ENCODE results near the gene SOWAHC. TPM values are rescaled to one million over a fixed set of nuclear protein-coding genes. Genes with fewer than 3 reads are reported as not detected.

SOWAHC gene
- total RNA-seq, 1 experiment from 2014 or later: 21.4 TPM

DNA sequence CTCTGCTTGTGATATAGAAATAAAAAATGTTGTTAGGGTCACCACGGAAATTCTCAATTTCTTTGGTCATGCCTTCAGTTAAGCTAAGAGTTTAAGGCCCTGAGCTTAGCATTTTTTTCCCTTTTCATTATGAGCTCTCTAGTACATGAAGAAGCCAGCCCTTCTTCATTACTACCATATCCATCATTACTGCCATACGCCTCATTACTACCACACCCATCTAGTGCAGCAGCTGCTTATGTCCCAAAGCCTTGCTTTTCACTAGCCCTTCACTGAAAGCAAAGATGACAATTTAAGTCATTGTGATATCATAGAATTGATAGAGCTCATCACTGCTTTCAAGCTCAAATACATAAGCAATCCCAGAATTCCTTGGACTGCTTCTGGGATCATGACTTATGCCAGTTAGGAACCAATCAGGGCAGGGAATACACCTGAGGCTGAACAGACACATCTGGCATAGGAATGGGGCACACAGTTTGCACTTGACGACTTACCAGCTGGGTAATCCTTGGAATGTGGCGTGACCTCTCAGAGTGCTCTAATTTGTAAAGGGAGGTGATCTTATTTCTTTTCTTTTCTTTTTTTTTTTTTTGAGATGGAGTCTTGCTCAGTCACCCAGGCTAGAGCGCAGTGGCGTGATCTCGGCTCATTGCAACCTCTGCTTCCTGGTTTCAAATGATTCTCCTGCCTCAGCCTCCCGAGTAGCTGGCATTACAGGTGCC lies 40.3 kb downstream of the SOWAHC start:
- Histone ChIP-seq H3K9me3 (no peaks in the 10 kb centered on the region), H3K4me1 (peaks cover 9% of the 10 kb centered on the region), H3K27me3 (replicated peaks; ENCODE audit: control insufficient read depth, insufficient read depth, low read length) (no peaks in the 10 kb centered on the region), H3K36me3 (ENCODE audit: control insufficient read depth, insufficient read depth, low read length) (no peaks in the 10 kb centered on the region), H3K4me3 (ENCODE audit: low read depth, low read length) (no peak overlapping the region)
- POLR2A ChIA-PET: interaction anchor here (1.2 kb wide), 1 partner anchor 109 kb away, joined by 8 read pairs; no protein-coding TSS in a partner anchor
- Mint-ChIP-seq H3K9me3 (ENCODE audit: unreplicated experiment) (no peaks in the 10 kb centered on the region), H3K36me3 (ENCODE audit: insufficient read depth, unreplicated experiment) (no peaks in the 10 kb centered on the region), H3K4me3 (ENCODE audit: unreplicated experiment) (no peak overlapping the region), H3K27me3 (ENCODE audit: insufficient read depth, unreplicated experiment) (no peaks in the 10 kb centered on the region), H3K27ac (ENCODE audit: unreplicated experiment) (no peak overlapping the region), H3K4me1 (ENCODE audit: low read depth, unreplicated experiment) (peaks cover 13% of the 10 kb centered on the region)
- intact Hi-C loops (cut with micrococcal nuclease; ENCODE audit: unreplicated experiment): no loop called here
- BruUV-seq (replicated peaks): no TSS peak
- TF ChIP-seq, protein P1, sequence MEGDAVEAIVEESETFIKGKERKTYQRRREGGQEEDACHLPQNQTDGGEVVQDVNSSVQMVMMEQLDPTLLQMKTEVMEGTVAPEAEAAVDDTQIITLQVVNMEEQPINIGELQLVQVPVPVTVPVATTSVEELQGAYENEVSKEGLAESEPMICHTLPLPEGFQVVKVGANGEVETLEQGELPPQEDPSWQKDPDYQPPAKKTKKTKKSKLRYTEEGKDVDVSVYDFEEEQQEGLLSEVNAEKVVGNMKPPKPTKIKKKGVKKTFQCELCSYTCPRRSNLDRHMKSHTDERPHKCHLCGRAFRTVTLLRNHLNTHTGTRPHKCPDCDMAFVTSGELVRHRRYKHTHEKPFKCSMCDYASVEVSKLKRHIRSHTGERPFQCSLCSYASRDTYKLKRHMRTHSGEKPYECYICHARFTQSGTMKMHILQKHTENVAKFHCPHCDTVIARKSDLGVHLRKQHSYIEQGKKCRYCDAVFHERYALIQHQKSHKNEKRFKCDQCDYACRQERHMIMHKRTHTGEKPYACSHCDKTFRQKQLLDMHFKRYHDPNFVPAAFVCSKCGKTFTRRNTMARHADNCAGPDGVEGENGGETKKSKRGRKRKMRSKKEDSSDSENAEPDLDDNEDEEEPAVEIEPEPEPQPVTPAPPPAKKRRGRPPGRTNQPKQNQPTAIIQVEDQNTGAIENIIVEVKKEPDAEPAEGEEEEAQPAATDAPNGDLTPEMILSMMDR (IDR thresholded peaks at IDR 0.05; ENCODE audit: insufficient read depth in 1 of 2, low read depth in 1 of 2, low read length in 1 of 2, severe bottlenecking in 1 of 2, unreplicated experiment in 1 of 2): no peak
- no peak for DNase-seq
- CTCF ChIA-PET: interaction anchor here (1.8 kb wide), 1 partner anchor 8 kb away, joined by 6 read pairs; no protein-coding TSS in a partner anchor

DNA sequence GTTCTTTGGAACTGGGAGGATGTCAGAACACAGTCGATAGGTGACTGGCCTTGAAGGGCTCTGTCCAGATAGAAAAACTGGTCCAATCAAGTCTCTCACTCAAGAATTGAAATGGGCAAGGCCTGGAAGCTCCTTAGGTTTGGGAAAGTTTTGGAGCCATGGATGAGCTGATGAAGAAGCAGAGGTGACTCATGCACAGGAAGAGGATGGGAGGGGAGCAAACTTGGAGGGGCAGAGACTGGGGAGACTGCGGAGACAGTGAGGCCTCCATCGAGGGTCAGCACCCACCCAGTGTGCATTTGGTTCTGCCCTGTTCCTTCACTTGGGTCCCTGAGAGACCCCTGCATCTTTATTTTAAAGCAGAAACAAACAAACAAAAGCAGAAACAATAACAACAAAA lies 41.1 kb downstream of the SOWAHC start:
- no peak for DNase-seq
- Mint-ChIP-seq H3K27ac (ENCODE audit: unreplicated experiment) (no peak overlapping the region), H3K4me1 (ENCODE audit: low read depth, unreplicated experiment) (peaks cover 10% of the 10 kb centered on the region), H3K9me3 (ENCODE audit: unreplicated experiment) (no peaks in the 10 kb centered on the region), H3K36me3 (ENCODE audit: insufficient read depth, unreplicated experiment) (no peaks in the 10 kb centered on the region), H3K27me3 (ENCODE audit: insufficient read depth, unreplicated experiment) (no peaks in the 10 kb centered on the region), H3K4me3 (ENCODE audit: unreplicated experiment) (no peak overlapping the region)
- intact Hi-C loops (cut with micrococcal nuclease; ENCODE audit: unreplicated experiment): no loop called here
- no peaks in the 10 kb centered on the region for H3K9me3 ChIP-seq
- H3K27me3 ChIP-seq (replicated peaks; ENCODE audit: control insufficient read depth, insufficient read depth, low read length): no peaks in the 10 kb centered on the region
- H3K4me1 ChIP-seq: peaks cover 9% of the 10 kb centered on the region
- TF ChIP-seq, protein P1 (IDR thresholded peaks at IDR 0.05; ENCODE audit: insufficient read depth in 1 of 2, low read depth in 1 of 2, low read length in 1 of 2, severe bottlenecking in 1 of 2, unreplicated experiment in 1 of 2): no peak
- no TSS peak for BruUV-seq (replicated peaks)
- ChIA-PET POLR2A (interaction anchor here (1.2 kb wide), 1 partner anchor 109 kb away, joined by 8 read pairs; no protein-coding TSS in a partner anchor), CTCF (interaction anchor here (0.6 kb wide), 1 partner anchor 13 kb away, joined by 4 read pairs; no protein-coding TSS in a partner anchor)
- H3K4me3 ChIP-seq (ENCODE audit: low read depth, low read length): no peak overlapping the region
- H3K36me3 ChIP-seq (ENCODE audit: control insufficient read depth, insufficient read depth, low read length): no peaks in the 10 kb centered on the region

DNA sequence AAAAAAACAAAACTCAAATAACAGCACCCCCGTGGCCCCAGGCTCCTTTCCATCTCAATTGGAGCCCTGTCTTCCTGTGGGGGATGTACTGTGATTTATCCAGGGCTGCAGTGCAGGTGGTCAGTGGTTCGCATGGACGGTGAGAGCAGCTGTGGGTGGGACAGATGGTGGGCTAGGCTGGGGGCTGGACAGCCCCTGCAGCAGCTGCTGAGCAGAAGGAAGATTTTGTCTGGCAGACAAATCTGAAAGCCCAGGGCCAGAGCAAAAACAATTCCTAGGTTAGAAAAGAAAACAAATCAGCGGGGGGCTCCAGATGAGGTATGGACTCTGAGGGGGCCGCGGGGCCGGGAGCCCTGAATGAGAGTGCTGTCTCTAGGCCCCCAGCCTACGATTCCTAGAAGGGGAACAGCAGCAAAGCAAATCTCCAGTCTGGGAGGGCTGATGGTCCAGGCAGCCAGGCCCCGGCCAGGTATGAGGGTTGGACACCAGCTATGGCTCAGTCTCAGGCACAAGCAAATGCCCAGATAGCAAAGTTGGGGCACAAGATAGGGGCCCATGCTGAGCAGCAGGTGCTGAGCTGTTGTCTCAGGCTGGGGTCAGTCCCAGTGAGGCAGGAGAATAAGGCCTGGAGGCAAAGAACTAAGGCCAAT lies 45.4 kb downstream of the SOWAHC start:
- no peaks in the 10 kb centered on the region for H3K27me3 ChIP-seq (replicated peaks; ENCODE audit: control insufficient read depth, insufficient read depth, low read length)
- Mint-ChIP-seq H3K27ac (ENCODE audit: unreplicated experiment) (no peak overlapping the region), H3K4me3 (ENCODE audit: unreplicated experiment) (no peak overlapping the region), H3K27me3 (ENCODE audit: insufficient read depth, unreplicated experiment) (no peaks in the 10 kb centered on the region), H3K9me3 (ENCODE audit: unreplicated experiment) (no peaks in the 10 kb centered on the region), H3K36me3 (ENCODE audit: insufficient read depth, unreplicated experiment) (no peaks in the 10 kb centered on the region), H3K4me1 (ENCODE audit: low read depth, unreplicated experiment) (peaks cover 13% of the 10 kb centered on the region)
- peaks cover 13% of the 10 kb centered on the region for H3K4me1 ChIP-seq
- no peaks in the 10 kb centered on the region for H3K9me3 ChIP-seq
- TF ChIP-seq, protein P1 (IDR thresholded peaks at IDR 0.05; ENCODE audit: insufficient read depth in 1 of 2, low read depth in 1 of 2, low read length in 1 of 2, severe bottlenecking in 1 of 2, unreplicated experiment in 1 of 2): no peak
- ChIA-PET POLR2A (no interaction called here), CTCF (no interaction called here)
- intact Hi-C loops (cut with micrococcal nuclease; ENCODE audit: unreplicated experiment): loop anchor here (1.0 kb wide), 1 partner anchor 15 kb away; no protein-coding TSS in a partner anchor
- H3K36me3 ChIP-seq (ENCODE audit: control insufficient read depth, insufficient read depth, low read length): no peaks in the 10 kb centered on the region
- no TSS peak for BruUV-seq (replicated peaks)
- H3K4me3 ChIP-seq (ENCODE audit: low read depth, low read length): no peak overlapping the region
- DNase-seq: no peak

All from Caco-2 (cell line).